GM18861 (cell line): ENCODE data around the gene SPTB.

Experiments used
- ATAC-seq: cut with Tn5 transposase; IDR thresholded peaks from one replicate; pipeline ENCODE4 v1.9.1; 2021; ENCODE audit not compliant: unreplicated experiment

Gene SPTB

GRCh38 chr14:64755781-64756221 is 123.9 kb downstream of the SPTB start:
- ATAC-seq = no peak

GRCh38 chr14:64754685-64755084 is 125.0 kb downstream of the SPTB start:
- no peak for ATAC-seq

DNA sequence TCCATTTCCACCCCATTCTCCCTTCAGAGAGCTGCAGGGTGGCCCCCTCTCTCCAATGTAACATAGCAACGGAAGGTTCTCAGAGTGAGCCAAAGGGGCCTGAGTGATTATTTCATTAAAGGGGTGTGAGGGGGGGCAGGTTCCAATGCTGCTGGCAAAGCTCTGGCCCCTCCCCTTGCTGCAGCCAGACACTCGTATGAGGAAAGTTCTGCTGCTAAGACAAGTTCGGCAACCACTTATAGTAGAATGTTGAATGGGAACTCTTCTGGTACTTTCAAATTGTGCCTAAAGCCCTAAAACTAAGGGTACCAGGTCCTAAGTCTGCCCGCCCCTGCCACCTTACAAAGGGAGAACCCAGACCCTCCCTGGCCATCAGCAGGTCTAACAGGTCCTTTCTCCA is 125.7 kb downstream of the SPTB start:
- no peak for ATAC-seq

- ATAC-seq = no peak
Observed at GRCh38 chr14:64753374-64753773, 126.3 kb downstream of the SPTB start.

GRCh38 chr14:64752909-64753308 is 126.8 kb downstream of the SPTB start:
- no peak for ATAC-seq

- no peak for ATAC-seq
Observed at GRCh38 chr14:64748995-64749714, 130.6 kb downstream of the SPTB start.

DNA sequence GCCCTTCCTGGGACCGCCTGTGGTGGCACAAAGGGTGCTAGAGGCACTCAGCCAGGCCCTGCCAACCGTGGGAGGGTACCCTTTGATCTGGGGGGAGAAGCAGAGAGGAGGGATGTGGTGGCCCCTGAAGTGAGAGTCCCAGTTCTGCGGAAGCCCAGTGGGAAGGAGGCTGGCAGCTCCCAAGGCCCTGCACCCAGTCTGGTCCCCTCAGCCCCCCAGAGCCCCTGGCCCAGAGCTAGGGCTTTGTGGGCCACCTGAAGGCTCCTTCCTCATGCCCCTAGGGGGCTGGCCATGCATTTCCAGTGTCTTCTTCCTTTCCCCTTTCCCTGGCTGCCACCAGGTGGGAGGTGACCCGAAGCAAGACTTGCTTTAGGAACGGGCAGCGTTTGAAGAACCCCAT is 131.2 kb downstream of the SPTB start:
- no peak for ATAC-seq

DNA sequence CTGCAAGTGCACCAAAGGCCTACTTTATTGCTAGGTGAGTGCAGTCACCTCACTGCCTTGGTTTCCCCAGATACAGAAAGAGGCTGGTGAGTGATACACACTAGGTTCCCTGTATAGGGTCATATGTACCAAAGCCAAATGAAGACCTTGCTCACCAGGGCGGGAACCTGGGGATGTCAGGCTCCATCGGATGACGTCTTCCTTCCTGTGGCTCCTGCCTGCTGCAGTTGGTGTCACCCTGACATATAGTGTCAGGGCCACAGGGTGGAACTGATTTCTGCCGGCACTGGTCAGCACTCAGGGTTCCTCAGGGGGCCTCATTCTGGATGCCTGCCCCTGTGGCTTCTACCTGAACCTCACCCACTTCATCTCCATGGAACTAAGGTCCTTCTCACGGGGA is 132.4 kb downstream of the SPTB start:
- ATAC-seq = no peak

- no peak for ATAC-seq
Observed at GRCh38 chr14:64746298-64747250, 133.1 kb downstream of the SPTB start.

DNA sequence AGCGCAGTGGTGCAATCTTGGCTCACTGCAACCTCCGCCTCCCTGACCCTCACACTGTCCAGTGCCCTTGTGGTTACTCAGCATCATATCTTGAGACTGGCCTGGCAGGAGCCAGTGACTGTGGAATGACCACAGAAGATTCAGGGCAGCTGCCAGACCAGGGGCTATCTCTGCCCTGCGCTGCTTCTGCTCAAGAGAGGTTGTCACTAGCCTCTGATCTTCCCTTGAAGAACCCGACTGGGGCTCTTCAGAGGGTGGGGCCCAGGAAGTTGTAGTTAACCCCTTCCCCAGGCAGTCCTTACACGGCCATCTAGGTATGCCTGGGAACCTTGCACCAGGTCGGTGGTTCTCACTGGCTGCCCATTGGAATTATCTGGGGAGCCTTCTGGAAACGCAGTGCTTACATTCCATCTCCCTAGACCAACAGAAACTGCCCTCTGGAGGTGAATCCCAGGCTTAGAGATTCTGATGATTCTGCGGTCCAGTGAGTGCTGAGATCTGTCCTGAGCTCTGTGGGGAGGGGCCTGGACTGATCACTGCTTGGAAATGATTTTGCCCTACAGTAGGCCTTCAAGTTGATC is 134.1 kb downstream of the SPTB start:
- no peak for ATAC-seq

DNA sequence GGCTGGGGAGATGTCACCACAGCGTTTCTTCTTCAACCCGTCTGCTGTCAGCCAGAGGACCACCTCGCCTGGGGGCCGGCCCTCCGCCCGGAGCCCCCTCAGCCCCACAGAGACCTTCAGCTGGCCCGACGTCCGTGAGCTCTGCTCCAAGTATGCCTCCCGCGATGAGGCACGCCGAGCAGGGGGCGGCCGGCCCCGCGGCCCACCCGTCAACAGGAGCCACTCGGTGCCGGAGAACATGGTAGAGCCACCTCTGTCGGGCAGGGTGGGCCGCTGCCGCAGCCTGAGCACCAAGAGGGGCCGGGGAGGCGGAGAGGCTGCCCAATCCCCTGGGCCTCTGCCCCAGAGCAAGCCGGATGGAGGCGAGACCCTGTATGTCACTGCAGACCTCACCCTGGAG is 136.6 kb downstream of the SPTB start:
- ATAC-seq = no peak

GRCh38 chr14:64741961-64742360 is 137.7 kb downstream of the SPTB start:
- ATAC-seq = no peak

DNA sequence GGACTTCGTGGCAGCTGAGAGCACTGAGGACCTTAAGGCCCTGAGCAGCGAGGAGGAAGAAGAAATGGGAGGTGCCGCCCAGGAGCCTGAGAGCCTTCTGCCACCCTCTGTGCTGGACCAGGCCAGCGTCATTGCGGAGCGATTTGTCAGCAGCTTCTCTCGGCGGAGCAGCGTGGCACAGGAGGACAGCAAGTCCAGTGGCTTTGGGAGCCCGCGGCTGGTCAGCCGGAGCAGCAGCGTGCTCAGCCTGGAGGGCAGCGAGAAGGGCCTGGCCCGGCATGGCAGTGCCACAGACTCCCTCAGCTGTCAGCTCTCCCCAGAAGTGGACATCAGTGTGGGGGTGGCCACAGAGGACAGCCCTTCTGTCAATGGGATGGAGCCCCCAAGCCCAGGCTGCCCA is 138.5 kb downstream of the SPTB start:
- ATAC-seq = no peak

DNA sequence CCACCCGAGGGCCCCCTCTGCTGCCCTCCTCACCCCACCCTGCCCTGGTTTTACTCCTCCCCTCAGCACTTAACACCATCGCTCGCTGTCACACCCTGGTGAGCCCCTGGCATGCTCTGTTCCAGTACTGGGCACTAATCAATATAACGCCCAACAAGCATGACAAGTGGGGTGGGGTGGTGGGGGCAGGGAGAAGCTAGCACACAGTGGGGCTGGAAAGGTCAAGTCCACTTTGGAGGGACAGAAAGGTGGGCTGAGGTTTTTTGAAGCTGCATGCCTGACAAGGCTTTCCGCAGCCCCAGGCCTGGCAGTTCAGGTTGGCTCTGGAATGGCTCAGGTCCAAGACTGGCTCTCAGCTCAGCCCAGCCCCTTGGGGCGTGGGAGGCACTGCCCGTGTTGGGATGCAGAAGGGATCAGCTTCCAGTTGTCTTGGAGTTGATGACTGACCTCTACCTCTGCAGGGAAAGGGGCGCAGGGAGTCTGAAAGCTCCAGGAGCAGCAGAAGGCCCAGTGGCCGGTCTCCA is 141.4 kb downstream of the SPTB start:
- no peak for ATAC-seq

DNA sequence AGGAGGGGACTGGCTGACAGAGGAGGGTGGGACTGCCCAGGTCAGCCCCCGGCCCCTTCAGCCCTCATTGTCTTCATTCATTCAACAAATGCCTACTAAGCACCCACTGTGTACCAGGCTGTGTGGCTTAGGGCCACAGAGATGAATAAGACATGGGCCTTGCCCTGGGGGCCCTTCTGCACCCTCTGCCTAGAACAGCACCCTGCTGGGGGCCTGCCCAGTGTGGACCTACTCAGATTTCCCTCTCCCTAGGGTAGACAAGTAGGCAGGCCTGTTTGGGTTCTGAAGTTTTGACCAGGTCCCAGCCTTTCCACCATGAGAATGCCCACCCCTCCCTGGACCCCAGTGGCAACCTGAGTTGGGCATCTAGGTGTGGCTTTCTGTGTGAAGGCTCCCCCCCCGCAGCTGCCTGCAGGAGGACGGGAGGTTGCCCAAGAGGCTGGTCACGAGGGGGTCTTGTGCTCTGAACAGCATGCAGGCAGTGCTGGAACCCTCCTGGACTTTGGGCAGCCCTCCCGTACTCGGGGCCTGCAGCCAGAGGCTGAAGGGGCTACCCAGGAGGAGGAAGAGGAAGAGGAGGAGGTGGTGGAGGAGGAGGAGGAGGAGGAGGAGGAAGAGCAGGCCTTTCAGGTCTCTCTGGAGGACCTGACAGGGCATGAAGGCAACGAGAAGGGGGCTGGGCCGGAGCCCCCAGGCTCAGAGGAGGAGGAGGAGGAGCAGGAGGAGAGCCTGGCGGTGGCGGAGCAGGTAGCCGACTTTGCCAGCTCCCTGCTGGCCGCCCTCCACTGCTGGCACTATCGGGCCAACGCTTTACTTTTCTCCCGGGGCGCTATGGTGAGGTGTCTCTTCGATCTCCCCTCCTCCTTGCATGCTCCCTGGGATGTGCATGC is 142.1 kb downstream of the SPTB start:
- ATAC-seq = no peak

GRCh38 chr14:64736271-64737169 is 143.2 kb downstream of the SPTB start:
- ATAC-seq = no peak

DNA sequence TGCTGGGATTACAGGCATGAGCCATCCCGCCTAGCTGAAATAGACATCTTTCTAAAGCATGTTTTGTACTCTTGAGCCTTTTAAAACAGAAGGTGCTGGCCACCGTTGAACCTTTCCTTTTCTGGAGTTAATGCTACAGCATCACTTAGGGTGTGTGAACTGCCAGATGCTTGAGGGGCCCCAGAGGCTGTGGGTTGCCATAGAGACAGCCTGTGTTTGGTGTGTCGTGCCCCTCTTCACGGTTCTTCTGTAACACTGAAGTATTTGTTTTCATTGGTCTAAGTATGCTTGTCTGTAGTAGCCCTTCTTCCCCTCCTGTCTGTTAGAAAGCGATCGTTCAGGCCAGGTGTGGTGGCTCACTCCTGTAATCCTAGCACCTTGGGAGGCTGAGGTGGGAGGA is 144.7 kb downstream of the SPTB start:
- ATAC-seq = no peak

DNA sequence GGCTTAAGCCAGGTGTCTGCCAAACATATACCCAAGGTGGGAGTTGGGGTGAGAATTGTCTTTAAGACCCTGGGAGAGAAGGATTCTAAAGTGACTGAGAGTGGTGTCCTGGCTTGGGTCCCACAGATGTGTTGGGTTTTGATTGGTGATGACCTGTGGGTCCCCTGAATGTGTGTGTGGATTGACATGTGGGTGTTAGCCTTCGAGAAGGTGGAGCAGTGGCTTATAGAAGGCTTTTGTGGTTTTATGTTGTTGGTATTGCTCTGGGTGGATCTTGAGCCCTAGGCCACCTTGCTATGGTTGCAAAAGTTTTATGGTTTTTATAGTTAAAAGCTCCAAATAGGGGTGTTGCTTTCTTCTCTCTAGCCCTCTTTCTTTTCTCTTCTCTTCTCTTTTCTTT is 145.8 kb downstream of the SPTB start:
- no peak for ATAC-seq

DNA sequence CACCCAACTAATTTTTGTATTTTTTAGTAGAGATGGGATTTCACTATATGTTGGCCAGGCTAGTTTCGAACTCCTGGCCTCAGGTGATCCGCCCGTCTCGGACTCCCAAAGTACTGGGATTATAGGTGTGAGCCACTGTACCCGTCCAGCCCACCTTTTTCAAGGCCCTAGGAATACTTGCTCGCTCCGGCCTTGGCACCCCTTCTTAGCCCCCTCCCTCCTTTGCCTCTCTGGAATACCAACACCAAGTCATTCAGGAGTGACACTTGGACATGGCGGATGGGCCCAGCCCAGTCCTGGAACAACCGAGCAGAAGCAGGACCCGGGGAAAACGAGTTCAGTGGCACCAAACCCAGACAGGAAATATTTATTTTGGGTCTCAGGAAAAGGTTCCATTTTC is 146.4 kb downstream of the SPTB start:
- no peak for ATAC-seq
